Ascending aorta (tissue), 2 donors: Measurements from ENCODE around the gene PTGIS. TPM values are rescaled to one million over a fixed set of nuclear protein-coding genes. Genes with fewer than 3 reads are reported as not detected.

Experiments used
- DNase-seq, 2 donors: peaks; one replicate each; pipeline ENCODE4 v3.0.0-alpha.2; 2019; ENCODE audit warnings: low spot score in 2 of 2
- H3K27ac ChIP-seq, 2 donors: fragments of 200-600 bp; sonication (generic); one replicate each; pipeline ENCODE4 v1.5.1; 2016 to 2017; ENCODE audit warnings: mild to moderate bottlenecking in 1 of 2
- H3K27me3 ChIP-seq: fragments of 200-600 bp; sonication (generic); one replicate; pipeline ENCODE4 v1.5.1; 2017
- H3K36me3 ChIP-seq, 2 donors: fragments of 200-600 bp; sonication (generic); one replicate each; pipeline ENCODE4 v1.5.1; 2016
- H3K4me1 ChIP-seq, 2 donors: fragments of 200-600 bp; sonication (generic); one replicate each; pipeline ENCODE4 v1.5.1; 2016 to 2017; ENCODE audit warnings: mild to moderate bottlenecking in 1 of 2
- H3K4me3 ChIP-seq, 2 donors: fragments of 200-600 bp; sonication (generic); one replicate each; pipeline ENCODE4 v1.5.1; 2016 to 2017; ENCODE audit warnings: mild to moderate bottlenecking in 1 of 2
- H3K9me3 ChIP-seq, 2 donors: fragments of 200-600 bp; sonication (generic); one replicate each; pipeline ENCODE4 v1.5.1; 2016
- CTCF ChIP-seq, 3 experiments: fragments of 200-600 bp in 2 of 3; fragments of 450-650 bp in 1 of 3; sonication (generic) in 2 of 3; IDR thresholded peaks; one replicate each; pipeline ENCODE4 v1.5.1; 2016 to 2019; ENCODE audit warnings: antibody characterized with exemption in 3 of 3, mild to moderate bottlenecking in 1 of 3, moderate library complexity in 1 of 3
- intact Hi-C: fragments of 100-400 bp; cut with DNase I; formaldehyde crosslinking; loops from one replicate; pipeline ENCODE4 v1.15.1; 2023
- total RNA-seq: library from RNA; depleted of rRNA; stranded (reverse); fragments of >200 nt; gene quantifications from one replicate; pipeline ENCODE4 v1.1.0, GENCODE V29; 2016

Gene PTGIS
- total RNA-seq, 1 donor from 2014 or later = 288 TPM

DNA sequence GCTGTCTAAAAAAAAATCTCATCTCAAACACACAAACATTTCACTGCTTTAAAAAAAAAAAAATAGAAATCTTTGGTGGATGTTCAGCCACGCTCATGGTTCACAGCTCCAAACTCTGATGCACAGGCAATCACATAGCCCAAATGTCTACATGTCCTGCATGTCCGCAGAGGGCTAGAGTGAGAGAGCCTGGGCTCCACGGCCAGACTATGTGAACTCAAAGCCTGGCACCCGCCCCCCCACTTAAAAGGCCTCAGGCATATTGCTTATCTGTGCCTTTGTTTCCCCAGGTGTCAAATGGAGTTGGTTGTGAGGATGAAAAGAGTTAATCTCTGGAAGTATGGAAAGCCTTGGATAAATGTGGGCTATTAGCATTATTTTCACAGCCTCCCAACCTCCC lies 10.5 kb upstream of the PTGIS start:
- intact Hi-C loops = no loop called here
- H3K9me3 ChIP-seq = peaks cover 0 to 3% of the 10 kb centered on the region in 2 donors
- peak overlapping the region; percentile 97 to 100 for H3K27ac ChIP-seq
- H3K4me1 ChIP-seq = peaks cover 18 to 67% of the 10 kb centered on the region in 2 donors
- H3K27me3 ChIP-seq = no peaks in the 10 kb centered on the region
- H3K4me3 ChIP-seq = no peak overlapping the region
- TF ChIP-seq CTCF (IDR thresholded peaks at IDR 0.05) = no peak
- H3K36me3 ChIP-seq = no peaks in the 10 kb centered on the region
- peak in 1 of 2 donors; percentile 48 for DNase-seq

GRCh38 chr20:49575551-49576060 lies 7.7 kb upstream of the PTGIS start:
- H3K4me3 ChIP-seq = no peak overlapping the region
- no peak for TF ChIP-seq CTCF (IDR thresholded peaks at IDR 0.05)
- DNase-seq = peak in 1 of 2 donors; percentile 74
- H3K4me1 ChIP-seq = peaks cover 27 to 65% of the 10 kb centered on the region in 2 donors
- intact Hi-C loops = no loop called here
- no peaks in the 10 kb centered on the region for H3K27me3 ChIP-seq
- H3K9me3 ChIP-seq = peaks cover 0 to 3% of the 10 kb centered on the region in 2 donors
- peak overlapping the region; percentile 97 to 100 for H3K27ac ChIP-seq
- no peaks in the 10 kb centered on the region for H3K36me3 ChIP-seq

DNA sequence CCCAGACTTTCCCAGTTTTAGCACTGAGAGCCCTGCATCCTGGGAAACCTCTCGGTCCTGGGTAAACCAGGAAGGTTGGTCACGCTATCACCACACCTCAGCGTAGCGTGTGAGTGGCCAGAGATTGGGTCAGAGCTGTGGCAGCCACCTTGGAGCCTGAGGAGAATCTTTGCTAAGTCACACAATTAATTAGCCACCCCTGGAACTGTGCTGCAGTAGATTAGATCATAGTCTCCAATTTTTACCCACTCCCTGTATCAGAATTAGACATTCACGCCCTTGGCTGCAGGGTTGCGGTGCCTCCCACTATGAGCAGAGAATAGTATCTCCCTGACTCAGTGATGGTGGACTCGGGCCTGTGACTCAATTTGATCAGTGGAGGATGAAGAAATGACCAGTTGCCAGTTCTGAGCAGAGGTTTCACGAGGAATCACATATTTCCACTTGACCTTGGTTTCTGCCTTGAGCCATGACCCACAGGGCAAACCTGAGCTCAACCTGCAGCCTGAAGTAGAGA lies 6.0 kb upstream of the PTGIS start:
- Histone ChIP-seq H3K4me1 (peaks cover 18 to 60% of the 10 kb centered on the region in 2 donors), H3K36me3 (no peaks in the 10 kb centered on the region), H3K27me3 (no peaks in the 10 kb centered on the region), H3K27ac (peak overlapping the region; percentile 97 to 100), H3K9me3 (peaks cover 0 to 3% of the 10 kb centered on the region in 2 donors), H3K4me3 (no peak overlapping the region)
- no peak for TF ChIP-seq CTCF (IDR thresholded peaks at IDR 0.05)
- DNase-seq = peak in 1 of 2 donors; percentile 87
- intact Hi-C loops = no loop called here

GRCh38 chr20:49572857-49573256 lies 4.9 kb upstream of the PTGIS start:
- peak in 1 of 2 donors; percentile 53 for DNase-seq
- no peak for TF ChIP-seq CTCF (IDR thresholded peaks at IDR 0.05)
- Histone ChIP-seq H3K27ac (peak overlapping the region; percentile 97 to 100), H3K9me3 (peaks cover 0 to 3% of the 10 kb centered on the region in 2 donors), H3K36me3 (no peaks in the 10 kb centered on the region), H3K27me3 (no peaks in the 10 kb centered on the region), H3K4me1 (peaks cover 23 to 59% of the 10 kb centered on the region in 2 donors), H3K4me3 (no peak overlapping the region)
- intact Hi-C loops = no loop called here

- Histone ChIP-seq H3K27ac (peak overlapping the region; percentile 97 to 100), H3K9me3 (peaks cover 0 to under 1% of the 10 kb centered on the region in 2 donors), H3K27me3 (no peaks in the 10 kb centered on the region), H3K4me1 (peaks cover 23 to 49% of the 10 kb centered on the region in 2 donors), H3K36me3 (no peaks in the 10 kb centered on the region), H3K4me3 (no peak overlapping the region)
- intact Hi-C loops = loop anchor here (2.0 kb wide), 1 partner anchor 13 kb away; no protein-coding TSS in a partner anchor
- TF ChIP-seq CTCF (IDR thresholded peaks at IDR 0.05) = no peak
- DNase-seq = peak in 1 of 2 donors; percentile 59
Measured at GRCh38 chr20:49571553-49571835, 3.6 kb upstream of the PTGIS start.
